GM12891 (cell line): ENCODE results near the gene CRNN.

Experiments used
- PAX5 ChIP-seq: IDR thresholded peaks from 2 replicates; pipeline ENCODE4 v1.6.1; 2011; ENCODE audit warnings: low read length, moderate library complexity, mild to moderate bottlenecking; ENCODE audit not compliant: insufficient read depth, severe bottlenecking
- POLR2A ChIP-seq: IDR thresholded peaks from 2 replicates; pipeline ENCODE4 v1.6.1; 2011; ENCODE audit warnings: low read depth, low read length, control low read depth
- POLR2AphosphoS5 ChIP-seq: IDR thresholded peaks from 2 replicates; pipeline ENCODE4 v1.6.1; 2011; ENCODE audit warnings: low read depth, low read length, control low read depth
- SPI1 ChIP-seq: IDR thresholded peaks from 2 replicates; pipeline ENCODE4 v1.6.1; 2011; ENCODE audit warnings: low read depth, low read length, control low read depth
- TAF1 ChIP-seq: IDR thresholded peaks from 2 replicates; pipeline ENCODE4 v1.6.1; 2011; ENCODE audit warnings: low read depth, low read length, control low read depth

- TF ChIP-seq POLR2AphosphoS5 (no peak), SPI1 (no peak), POLR2A (no peak), TAF1 (no peak), PAX5 (no peak)
These were observed 25.2 kb downstream of the CRNN start for GRCh38 chr1:152388889-152389288.
